Neural progenitor cell (in vitro differentiated cells): ENCODE results near the gene TINAGL1. TPM values are rescaled to one million over a fixed set of nuclear protein-coding genes. Genes with fewer than 3 reads are reported as not detected.

Source experiments
- DNase-seq: peaks from one replicate; pipeline ENCODE4 v3.0.0-alpha.2; 2016; ENCODE audit warnings: low spot score
- H2AFZ ChIP-seq: fragments of 200-600 bp; sonication (generic); replicated peaks from 2 replicates; pipeline ENCODE4 v1.6.1; 2016; ENCODE audit warnings: antibody characterized with exemption
- H3F3A ChIP-seq: fragments of 200-600 bp; sonication (generic); 2 replicates; pipeline ENCODE4 v1.6.1; 2016; ENCODE audit warnings: antibody characterized with exemption, low read depth
- H3K27ac ChIP-seq: fragments of 200-600 bp; sonication (generic); 2 replicates; pipeline ENCODE4 v1.5.1; 2016; ENCODE audit warnings: mild to moderate bottlenecking
- H3K27me3 ChIP-seq: fragments of 200-600 bp; sonication (generic); 2 replicates; pipeline ENCODE4 v1.6.1; 2016; ENCODE audit warnings: mild to moderate bottlenecking, moderate library complexity
- H3K36me3 ChIP-seq: fragments of 200-600 bp; sonication (generic); 2 replicates; pipeline ENCODE4 v1.5.1; 2016
- H3K4me1 ChIP-seq: fragments of 200-600 bp; sonication (generic); 2 replicates; pipeline ENCODE4 v1.6.1; 2016; ENCODE audit warnings: mixed run types
- H3K4me2 ChIP-seq: fragments of 200-600 bp; sonication (generic); 2 replicates; pipeline ENCODE4 v1.6.1; 2016
- H3K4me3 ChIP-seq: fragments of 200-600 bp; sonication (generic); 2 replicates; pipeline ENCODE4 v1.5.1; 2016
- H3K79me2 ChIP-seq: fragments of 200-600 bp; sonication (generic); 2 replicates; pipeline ENCODE4 v1.6.1; 2016; ENCODE audit warnings: low read depth
- H3K9ac ChIP-seq: fragments of 200-600 bp; sonication (generic); 2 replicates; pipeline ENCODE4 v1.6.1; 2016
- H3K9me3 ChIP-seq: fragments of 200-600 bp; sonication (generic); 2 replicates; pipeline ENCODE4 v1.5.1; 2016; ENCODE audit warnings: low read depth
- H4K20me1 ChIP-seq: fragments of 200-600 bp; sonication (generic); 2 replicates; pipeline ENCODE4 v1.6.1; 2016; ENCODE audit warnings: low read depth
- H3K27ac Mint-ChIP-seq: 3 replicates; pipeline ENCODE4 v1.8.0; 2021; ENCODE audit warnings: mixed read lengths
- H3K27me3 Mint-ChIP-seq: 2 replicates; pipeline ENCODE4 v1.8.0; 2022; ENCODE audit warnings: low read depth, mild to moderate bottlenecking, inconsistent platforms, moderate library complexity, mixed read lengths; ENCODE audit not compliant: insufficient read depth
- H3K36me3 Mint-ChIP-seq: 3 replicates; pipeline ENCODE4 v1.8.0; 2021; ENCODE audit warnings: mixed read lengths
- H3K4me1 Mint-ChIP-seq: 3 replicates; pipeline ENCODE4 v1.8.0; 2021; ENCODE audit warnings: mixed read lengths
- H3K4me3 Mint-ChIP-seq: 3 replicates; pipeline ENCODE4 v1.8.0; 2021; ENCODE audit warnings: mild to moderate bottlenecking, moderate library complexity, mixed read lengths
- H3K9me3 Mint-ChIP-seq: 3 replicates; pipeline ENCODE4 v1.8.0; 2020; ENCODE audit warnings: mixed read lengths
- EZH2 ChIP-seq: fragments of 200-600 bp; sonication (generic); IDR thresholded peaks from 2 replicates; pipeline ENCODE4 v1.6.1; 2017; ENCODE audit warnings: antibody characterized with exemption, mild to moderate bottlenecking, moderate library complexity
- EZH2phosphoT487 ChIP-seq: fragments of 200-600 bp; sonication (generic); IDR thresholded peaks from 2 replicates; pipeline ENCODE4 v1.6.1; 2017; ENCODE audit warnings: antibody characterized with exemption
- total RNA-seq: library from RNA; depleted of rRNA; stranded (reverse); fragments of >200 nt; gene quantifications from 2 replicates; pipeline ENCODE4 v1.2.3, GENCODE V29; 2015; ENCODE audit warnings: low replicate concordance
- TF ChIP-seq, protein P1 (sequence below): fragments of 200-600 bp; sonication (generic); IDR thresholded peaks from 2 replicates; pipeline ENCODE4 v1.5.1; 2017; ENCODE audit warnings: antibody characterized with exemption, mild to moderate bottlenecking

The TINAGL1 gene
- total RNA-seq, 1 donor from 2014 or later = not detected

GRCh38 chr1:31581821-31582810 is 5.8 kb downstream of the TINAGL1 start:
- no peaks in the 10 kb centered on the region for H4K20me1 ChIP-seq
- H3K27me3 ChIP-seq = peaks cover 15% of the 10 kb centered on the region
- no peak overlapping the region for H2AFZ ChIP-seq
- no peak overlapping the region for H3K9ac ChIP-seq
- H3K79me2 ChIP-seq = no peaks in the 10 kb centered on the region
- Mint-ChIP-seq H3K9me3 (no peaks in the 10 kb centered on the region), H3K4me3 (no peak overlapping the region), H3K27me3 (peaks cover 2% of the 10 kb centered on the region), H3K27ac (peak overlapping the region; percentile 21), H3K4me1 (peaks cover 9% of the 10 kb centered on the region), H3K36me3 (no peaks in the 10 kb centered on the region)
- H3K4me3 ChIP-seq = no peak overlapping the region
- TF ChIP-seq, protein P1, sequence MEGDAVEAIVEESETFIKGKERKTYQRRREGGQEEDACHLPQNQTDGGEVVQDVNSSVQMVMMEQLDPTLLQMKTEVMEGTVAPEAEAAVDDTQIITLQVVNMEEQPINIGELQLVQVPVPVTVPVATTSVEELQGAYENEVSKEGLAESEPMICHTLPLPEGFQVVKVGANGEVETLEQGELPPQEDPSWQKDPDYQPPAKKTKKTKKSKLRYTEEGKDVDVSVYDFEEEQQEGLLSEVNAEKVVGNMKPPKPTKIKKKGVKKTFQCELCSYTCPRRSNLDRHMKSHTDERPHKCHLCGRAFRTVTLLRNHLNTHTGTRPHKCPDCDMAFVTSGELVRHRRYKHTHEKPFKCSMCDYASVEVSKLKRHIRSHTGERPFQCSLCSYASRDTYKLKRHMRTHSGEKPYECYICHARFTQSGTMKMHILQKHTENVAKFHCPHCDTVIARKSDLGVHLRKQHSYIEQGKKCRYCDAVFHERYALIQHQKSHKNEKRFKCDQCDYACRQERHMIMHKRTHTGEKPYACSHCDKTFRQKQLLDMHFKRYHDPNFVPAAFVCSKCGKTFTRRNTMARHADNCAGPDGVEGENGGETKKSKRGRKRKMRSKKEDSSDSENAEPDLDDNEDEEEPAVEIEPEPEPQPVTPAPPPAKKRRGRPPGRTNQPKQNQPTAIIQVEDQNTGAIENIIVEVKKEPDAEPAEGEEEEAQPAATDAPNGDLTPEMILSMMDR = no peak
- TF ChIP-seq EZH2 (no peak), EZH2phosphoT487 (no peak)
- no peaks in the 10 kb centered on the region for H3K36me3 ChIP-seq
- DNase-seq = no peak
- H3K9me3 ChIP-seq = no peaks in the 10 kb centered on the region
- no peak overlapping the region for H3K4me2 ChIP-seq
- H3K4me1 ChIP-seq = no peaks in the 10 kb centered on the region
- H3F3A ChIP-seq = no peaks in the 10 kb centered on the region
- H3K27ac ChIP-seq = no peak overlapping the region

DNA sequence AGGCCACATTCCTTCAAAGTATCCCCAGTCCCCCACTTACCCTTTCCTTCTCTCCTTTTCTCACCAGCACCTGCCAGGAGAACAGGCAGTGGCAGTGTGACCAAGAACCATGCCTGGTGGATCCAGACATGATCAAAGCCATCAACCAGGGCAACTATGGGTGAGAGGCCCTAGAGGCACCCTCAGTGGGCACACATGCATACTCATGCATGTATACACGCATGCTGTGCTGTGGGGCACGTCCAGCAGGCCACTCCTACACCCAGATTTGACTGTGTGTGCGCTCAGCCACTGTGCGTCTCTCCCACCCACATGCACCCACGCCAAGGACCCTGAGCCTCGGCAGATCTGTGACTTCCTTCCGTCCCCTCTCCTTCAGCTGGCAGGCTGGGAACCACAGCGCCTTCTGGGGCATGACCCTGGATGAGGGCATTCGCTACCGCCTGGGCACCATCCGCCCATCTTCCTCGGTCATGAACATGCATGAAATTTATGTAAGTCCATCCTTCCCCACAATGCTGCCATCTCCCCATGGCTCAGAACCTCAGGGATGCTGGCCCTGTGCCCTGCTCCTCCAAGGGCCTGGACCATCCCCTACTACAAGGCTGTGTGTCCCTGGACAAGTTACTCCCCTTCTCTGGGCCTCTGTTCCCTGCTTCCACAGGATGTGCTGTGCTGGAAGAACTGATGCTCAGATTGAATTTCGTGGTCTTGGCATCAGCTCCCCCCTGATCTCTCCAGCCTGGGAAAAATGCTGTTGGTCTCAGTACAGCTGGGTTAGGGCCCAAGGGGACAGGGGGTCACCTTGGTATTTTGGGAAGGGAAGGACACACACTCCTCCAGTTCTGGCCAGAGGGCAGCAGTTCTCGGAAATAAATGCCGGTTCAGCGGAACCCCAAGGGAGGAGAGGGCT is 7.0 kb downstream of the TINAGL1 start:
- Histone ChIP-seq H4K20me1 (peaks cover 2% of the 10 kb centered on the region), H2AFZ (no peak overlapping the region), H3K4me1 (no peaks in the 10 kb centered on the region), H3F3A (peaks cover 3% of the 10 kb centered on the region), H3K4me2 (no peak overlapping the region), H3K27ac (no peak overlapping the region), H3K27me3 (peaks cover 11% of the 10 kb centered on the region), H3K4me3 (no peak overlapping the region), H3K9ac (no peak overlapping the region), H3K9me3 (no peaks in the 10 kb centered on the region), H3K36me3 (no peaks in the 10 kb centered on the region), H3K79me2 (no peaks in the 10 kb centered on the region)
- Mint-ChIP-seq H3K4me1 (peaks cover 6% of the 10 kb centered on the region), H3K27me3 (peaks cover 7% of the 10 kb centered on the region), H3K4me3 (no peak overlapping the region), H3K9me3 (no peaks in the 10 kb centered on the region), H3K27ac (peak overlapping the region; percentile 92), H3K36me3 (no peaks in the 10 kb centered on the region)
- no peak for DNase-seq
- no peak for TF ChIP-seq EZH2phosphoT487
- TF ChIP-seq, protein P1 = no peak
- TF ChIP-seq EZH2 = no peak

- Histone ChIP-seq H3K9ac (no peak overlapping the region), H3F3A (peaks cover 4% of the 10 kb centered on the region), H4K20me1 (peaks cover 3% of the 10 kb centered on the region), H3K36me3 (no peaks in the 10 kb centered on the region), H3K9me3 (no peaks in the 10 kb centered on the region), H3K4me1 (no peaks in the 10 kb centered on the region), H3K27me3 (peaks cover 17% of the 10 kb centered on the region), H3K27ac (no peak overlapping the region), H3K4me3 (no peak overlapping the region), H3K79me2 (no peaks in the 10 kb centered on the region), H3K4me2 (no peak overlapping the region), H2AFZ (no peak overlapping the region)
- no peak overlapping the region for H3K27ac Mint-ChIP-seq
- H3K36me3 Mint-ChIP-seq = no peaks in the 10 kb centered on the region
- TF ChIP-seq EZH2 (no peak), EZH2phosphoT487 (no peak)
- TF ChIP-seq, protein P1 = no peak
- no peak for DNase-seq
- peaks cover 6% of the 10 kb centered on the region for H3K4me1 Mint-ChIP-seq
- H3K4me3 Mint-ChIP-seq = no peak overlapping the region
- H3K9me3 Mint-ChIP-seq = no peaks in the 10 kb centered on the region
- H3K27me3 Mint-ChIP-seq = peaks cover 9% of the 10 kb centered on the region
These were observed 7.9 kb downstream of the TINAGL1 start for GRCh38 chr1:31583995-31584868.
